Ovary (tissue), 9 donors: ENCODE measurements around the gene CDC14B. TPM values are rescaled to one million over a fixed set of nuclear protein-coding genes. Genes with fewer than 3 reads are reported as not detected.

ENCODE experiments used
- DNase-seq, 5 donors: peaks; one replicate each; pipeline ENCODE4 v3.0.0-alpha.2; 2019 to 2020
- H3K27ac ChIP-seq, 2 donors: fragments of 200-600 bp; one replicate each; pipeline versions ENCODE4 v1.5.1 to v1.8.0; 2019 to 2022
- H3K27me3 ChIP-seq: fragments of 200-600 bp; one replicate; pipeline ENCODE4 v1.8.0; 2022
- H3K36me3 ChIP-seq: fragments of 200-600 bp; sonication (generic); one replicate; pipeline ENCODE4 v1.5.1; 2019
- H3K4me1 ChIP-seq: one replicate; pipeline ENCODE4 v1.8.1; 2013; ENCODE audit warnings: mild to moderate bottlenecking, moderate library complexity; ENCODE audit not compliant: insufficient read depth
- H3K4me3 ChIP-seq: fragments of 200-600 bp; sonication (generic); one replicate; pipeline ENCODE4 v1.5.1; 2017
- H3K9me3 ChIP-seq, 2 donors: fragments of 200-600 bp in 1 of 2; sonication (generic) in 1 of 2; one replicate each; pipeline versions ENCODE4 v1.5.1 to v1.8.1; 2013 to 2019; ENCODE audit warnings: mild to moderate bottlenecking in 1 of 2, moderate library complexity in 1 of 2
- CTCF ChIP-seq, 3 donors: fragments of 450-650 bp in 2 of 3; fragments of 200-600 bp in 1 of 3; IDR thresholded peaks; one replicate each; pipeline versions ENCODE4 v1.5.1 to v1.8.0; 2016 to 2022; ENCODE audit warnings: antibody characterized with exemption in 3 of 3, mild to moderate bottlenecking in 1 of 3
- EP300 ChIP-seq: sonication (generic); formaldehyde crosslinking; IDR thresholded peaks from one replicate; pipeline ENCODE4 v1.6.1; 2017; ENCODE audit warnings: antibody characterized with exemption
- POLR2A ChIP-seq: fragments of 450-650 bp; IDR thresholded peaks from one replicate; pipeline ENCODE4 v1.6.1; 2017; ENCODE audit warnings: antibody characterized with exemption, mild to moderate bottlenecking, moderate library complexity
- WGBS, 3 donors: extraction: QIAGEN DNeasy Blood & Tissue Kit in 1 of 3; methylation state at CpG; one replicate each; pipeline versions ENCODE4 v1.1.5 to v1.1.7; 2013 to 2017; 5-methylcytosine and 5-hydroxymethylcytosine counted together
- intact Hi-C, 4 donors: fragments of 100-400 bp; cut with DNase I; formaldehyde crosslinking; loops; one replicate each; pipeline versions ENCODE4 v1.11.0 to v1.15.1; 2022 to 2023
- polyA plus RNA-seq, 2 donors: library from polyadenylated mRNA; stranded (reverse); fragments of 200-250 nt in 1 of 2; fragments of 350-450 nt in 1 of 2; fragmentation: Illumina TruSeq in 1 of 2; extraction: RNeasy Lipid Tissue Mini Kit (QIAGEN cat#74804) in 1 of 2; gene quantifications; one replicate each; pipeline ENCODE4 v1.2.3, GENCODE V29; 2013 to 2014
- total RNA-seq, 7 donors: library from RNA; depleted of rRNA in 2 of 7; stranded (reverse); fragments of >200 nt in 2 of 7; fragmentation: NEBNext Ultra II Directional in 3 of 7; extraction: Animal tissue kit (Norgen Biotek cat#: 25700) in 3 of 7; gene quantifications; one replicate each; pipeline versions ENCODE4 v1.1.0 to v1.2.4, GENCODE V29; 2016 to 2023
- donor health status: DM: no; HTN: no; CAD: no; lungs with moderate emphysema.
- donor health status: DM: no; HTN: no; CAD: no.
- donor health status: Bipolar disorder and iron deficiency.
- donor health status: DM: yes; HTN: yes; CAD: no.
- donor health status: DM: no; HTN: no; CAD: no.
- donor health status: DM: yes; HTN: yes; CAD: no.

Gene CDC14B
- total and polyA plus RNA-seq, 9 donors: 5.9 to 15.3 (median 11.4) TPM

- 55 to 61% (median 57%) methylated on average over 7 of the region's 7 CpGs for WGBS, 3 donors
- intact Hi-C loops: loop anchor here in 1 of 4 donors (10.0 kb wide), 1 partner anchor 156 kb away; no protein-coding TSS in a partner anchor
- H3K27me3 ChIP-seq: no peaks in the 10 kb centered on the region
Measured at GRCh38 chr9:96620832-96621269, 1.2 kb upstream of the CDC14B start.

GRCh38 chr9:96620181-96620514 is 505 bp upstream of the CDC14B start:
- Histone ChIP-seq H3K4me3 (peak overlapping the region; percentile 55), H3K4me1 (no peaks in the 10 kb centered on the region), H3K36me3 (no peaks in the 10 kb centered on the region), H3K27ac (no peak overlapping the region), H3K9me3 (no peaks in the 10 kb centered on the region), H3K27me3 (no peaks in the 10 kb centered on the region)
- intact Hi-C loops: loop anchor here in 1 of 4 donors (10.0 kb wide), 1 partner anchor 155 kb away; no protein-coding TSS in a partner anchor
- 50 to 58% (median 56%) methylated on average over 11 of the region's 11 CpGs for WGBS, 3 donors
- DNase-seq: no peak
- TF ChIP-seq EP300: no peak
- TF ChIP-seq POLR2A: no peak
- no peak for TF ChIP-seq CTCF (IDR thresholded peaks at IDR 0.05)

More at GRCh38 chr9:96620832-96621269, 1.2 kb upstream of the CDC14B start:
- Histone ChIP-seq H3K4me3 (no peak overlapping the region), H3K4me1 (no peaks in the 10 kb centered on the region), H3K9me3 (no peaks in the 10 kb centered on the region), H3K27ac (no peak overlapping the region), H3K36me3 (no peaks in the 10 kb centered on the region)
- TF ChIP-seq EP300: no peak
- no peak for TF ChIP-seq CTCF (IDR thresholded peaks at IDR 0.05)
- no peak for TF ChIP-seq POLR2A
- DNase-seq: no peak

- no peaks in the 10 kb centered on the region for H3K9me3 ChIP-seq
- intact Hi-C loops: no loop called here
- no peaks in the 10 kb centered on the region for H3K4me1 ChIP-seq
- H3K27me3 ChIP-seq: no peaks in the 10 kb centered on the region
- no peak overlapping the region for H3K27ac ChIP-seq
- no peaks in the 10 kb centered on the region for H3K36me3 ChIP-seq
- peak overlapping the region; percentile 49 for H3K4me3 ChIP-seq
- peak in 4 of 5 donors; percentile 10 to 52 (median 36) for DNase-seq
- no peak for TF ChIP-seq EP300
- TF ChIP-seq CTCF (IDR thresholded peaks at IDR 0.05): no peak
- TF ChIP-seq POLR2A: no peak
- 0 to 2% methylated on average over 32 to 54 of the region's 54 CpGs; no CpG with 5 or more reads in 1 of the 3 donors for WGBS, 3 donors
Measured at GRCh38 chr9:96619124-96619465, 548 bp downstream of the CDC14B start.

GRCh38 chr9:96618209-96619123 is 1.2 kb downstream of the CDC14B start:
- DNase-seq: peak; percentile 23 to 52 (median 37)
- TF ChIP-seq CTCF (IDR thresholded peaks at IDR 0.05) (no peak), EP300 (no peak), POLR2A (no peak)
- Histone ChIP-seq H3K9me3 (no peaks in the 10 kb centered on the region), H3K4me1 (no peaks in the 10 kb centered on the region), H3K27ac (peak overlapping the region in 1 of 2 donors; percentile 23), H3K4me3 (peak overlapping the region; percentile 49), H3K36me3 (no peaks in the 10 kb centered on the region), H3K27me3 (no peaks in the 10 kb centered on the region)
- intact Hi-C loops: no loop called here
- 8 to 30% (median 11%) methylated on average over 20 to 69 of the region's 69 CpGs for WGBS, 3 donors
